ENCODE data around the gene RCAN1. TPM values are rescaled to one million over a fixed set of nuclear protein-coding genes. Genes with fewer than 3 reads are reported as not detected.
"Not testable (repeated sequence)": the region's sequence is repeated elsewhere in the genome, so short reads cannot be mapped to it uniquely, and the experiment has no call there.

The RCAN1 gene
- total RNA-seq, 3 donors from 2014 or later (not counting 1 experiment from before 2014, with no cell fraction given), result 6.7 to 8.9 (median 8.2) TPM

DNA sequence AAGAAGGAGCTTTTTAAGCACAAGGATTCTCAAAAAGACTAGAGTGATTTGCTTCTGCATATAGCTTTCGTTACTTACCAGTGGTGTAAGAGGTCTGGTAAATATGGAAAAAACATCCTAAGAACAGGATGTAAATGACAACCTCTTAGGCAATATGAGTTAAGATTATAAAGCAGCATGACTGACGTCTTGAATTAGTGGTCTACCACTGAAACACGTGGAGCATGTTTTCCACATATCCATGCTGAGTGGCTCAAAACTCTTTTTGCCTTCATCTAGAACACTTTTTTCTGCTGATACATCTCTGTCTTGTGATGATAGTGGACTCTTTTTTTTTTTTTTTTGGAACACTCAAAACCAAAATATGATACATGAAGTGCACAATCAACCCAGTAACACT is 44.6 kb downstream of the RCAN1 start:
- Histone ChIP-seq H3K4me1 (ENCODE audit: control insufficient read depth, insufficient read depth, low read length) (peaks cover 16% of the 10 kb centered on the region), H3K9me3 (ENCODE audit: control insufficient read depth, insufficient read depth, low read length) (no peaks in the 10 kb centered on the region), H3K27me3 (ENCODE audit: control insufficient read depth, insufficient read depth, low read length) (peaks cover 2% of the 10 kb centered on the region), H3K36me3 (ENCODE audit: control insufficient read depth, insufficient read depth, low read length) (no peaks in the 10 kb centered on the region), H3K27ac (ENCODE audit: low read length) (no peak overlapping the region), H3K4me3 (ENCODE audit: low read length) (no peak overlapping the region)
- no peak for ATAC-seq
- Mint-ChIP-seq H3K9me3 (no peaks in the 10 kb centered on the region), H3K4me3 (no peak overlapping the region), H3K36me3 (no peaks in the 10 kb centered on the region), H3K27me3 (ENCODE audit: low read depth in 2 of 2) (no peaks in the 10 kb centered on the region), H3K27ac (no peak overlapping the region), H3K4me1 (peaks cover 35 to 51% of the 10 kb centered on the region in 2 donors)
- WGBS (ENCODE audit: insufficient coverage), result 55% methylated on average over 3 of the region's 3 CpGs
- intact Hi-C loops (cut with micrococcal nuclease), result no loop called here
- TF ChIP-seq CTCF (IDR thresholded peaks at IDR 0.05), result no peak
- no peak for DNase-seq

DNA sequence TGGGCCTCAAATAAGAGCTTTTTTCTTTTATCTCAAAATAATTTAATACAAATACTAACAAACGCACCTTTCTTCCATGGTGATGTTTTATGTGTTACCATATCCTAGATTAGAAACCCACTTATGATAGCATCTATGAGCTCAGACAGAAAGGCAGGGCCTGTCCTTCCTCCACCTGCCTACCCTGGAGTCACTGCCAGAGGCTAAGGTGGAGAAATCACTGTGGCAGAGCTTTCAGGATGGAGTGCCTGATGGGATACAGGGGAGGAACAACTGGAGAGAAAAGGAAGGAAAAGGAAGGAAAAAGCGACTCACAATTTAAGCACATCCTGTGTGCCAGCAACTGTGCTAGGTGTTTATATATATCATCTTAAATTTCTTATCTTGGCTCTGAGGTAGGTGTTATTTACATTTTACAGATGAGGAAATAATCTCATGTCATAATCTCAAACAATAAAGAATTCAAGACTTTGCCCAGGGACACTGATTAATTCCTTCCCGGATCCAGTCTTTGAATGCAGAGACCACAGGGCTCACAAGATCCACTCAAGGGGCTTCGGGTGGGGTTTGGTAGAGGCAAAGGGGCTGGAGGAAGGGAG is 45.4 kb downstream of the RCAN1 start:
- no peaks in the 10 kb centered on the region for H3K36me3 Mint-ChIP-seq

DNA sequence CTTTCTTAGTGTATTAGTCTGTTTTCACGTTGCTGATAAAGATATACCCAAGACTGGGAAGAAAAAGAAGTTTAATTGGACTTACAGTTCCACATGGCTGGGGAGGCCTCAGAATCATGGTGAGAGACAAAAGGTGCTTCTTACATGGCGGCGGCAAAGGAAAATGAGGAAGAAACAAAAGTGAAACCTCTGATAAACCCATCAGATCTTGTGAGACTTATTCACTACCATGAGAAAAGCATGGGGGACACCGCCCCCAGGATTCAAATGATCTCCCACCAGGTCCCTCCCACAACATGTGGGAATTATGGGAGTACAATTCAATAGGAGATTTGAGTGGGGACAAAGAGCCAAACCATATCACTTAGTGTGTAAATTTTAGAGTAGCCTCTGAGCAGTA is 46.1 kb downstream of the RCAN1 start:
- H3K9me3 ChIP-seq (ENCODE audit: control insufficient read depth, insufficient read depth, low read length); H3K36me3 ChIP-seq (ENCODE audit: control insufficient read depth, insufficient read depth, low read length); H3K27ac Mint-ChIP-seq; ATAC-seq; H3K9me3 Mint-ChIP-seq; H3K4me3 Mint-ChIP-seq; DNase-seq; H3K4me3 ChIP-seq (ENCODE audit: low read length); H3K36me3 Mint-ChIP-seq; intact Hi-C loops (cut with micrococcal nuclease); H3K4me1 ChIP-seq (ENCODE audit: control insufficient read depth, insufficient read depth, low read length); H3K27me3 ChIP-seq (ENCODE audit: control insufficient read depth, insufficient read depth, low read length); H3K27me3 Mint-ChIP-seq (ENCODE audit: low read depth in 2 of 2); H3K27ac ChIP-seq (ENCODE audit: low read length): not testable (repeated sequence)
- peaks cover 28 to 46% of the 10 kb centered on the region in 2 donors for H3K4me1 Mint-ChIP-seq
- 85% methylated on average over 3 of the region's 4 CpGs for WGBS (ENCODE audit: insufficient coverage)

More for the DNA sequence above, 45.4 kb downstream of the RCAN1 start:
- intact Hi-C loops (cut with micrococcal nuclease), result no loop called here
- WGBS (ENCODE audit: insufficient coverage), result 92% methylated on average over 3 of the region's 4 CpGs
- H3K27me3 Mint-ChIP-seq (ENCODE audit: low read depth in 2 of 2), result no peaks in the 10 kb centered on the region
- DNase-seq (no peak), ATAC-seq (no peak)
- no peaks in the 10 kb centered on the region for H3K36me3 ChIP-seq (ENCODE audit: control insufficient read depth, insufficient read depth, low read length)
- no peak overlapping the region for H3K27ac ChIP-seq (ENCODE audit: low read length)
- no peak overlapping the region for H3K4me3 Mint-ChIP-seq
- H3K9me3 Mint-ChIP-seq, result no peaks in the 10 kb centered on the region
- no peak overlapping the region for H3K4me3 ChIP-seq (ENCODE audit: low read length)
- TF ChIP-seq CTCF (IDR thresholded peaks at IDR 0.05), result no peak
- H3K4me1 Mint-ChIP-seq, result peaks cover 29 to 46% of the 10 kb centered on the region in 2 donors
- H3K27ac Mint-ChIP-seq, result no peak overlapping the region
- peaks cover 8% of the 10 kb centered on the region for H3K4me1 ChIP-seq (ENCODE audit: control insufficient read depth, insufficient read depth, low read length)
- peaks cover 2% of the 10 kb centered on the region for H3K27me3 ChIP-seq (ENCODE audit: control insufficient read depth, insufficient read depth, low read length)
- no peaks in the 10 kb centered on the region for H3K9me3 ChIP-seq (ENCODE audit: control insufficient read depth, insufficient read depth, low read length)

GRCh38 chr21:34567604-34568155 is 47.2 kb downstream of the RCAN1 start:
- intact Hi-C loops (cut with micrococcal nuclease), result no loop called here
- Histone ChIP-seq H3K27me3 (ENCODE audit: control insufficient read depth, insufficient read depth, low read length) (no peaks in the 10 kb centered on the region), H3K4me1 (ENCODE audit: control insufficient read depth, insufficient read depth, low read length) (peaks cover 5% of the 10 kb centered on the region), H3K36me3 (ENCODE audit: control insufficient read depth, insufficient read depth, low read length) (no peaks in the 10 kb centered on the region), H3K27ac (ENCODE audit: low read length) (no peak overlapping the region), H3K4me3 (ENCODE audit: low read length) (no peak overlapping the region), H3K9me3 (ENCODE audit: control insufficient read depth, insufficient read depth, low read length) (no peaks in the 10 kb centered on the region)
- Mint-ChIP-seq H3K27ac (no peak overlapping the region), H3K4me3 (no peak overlapping the region), H3K27me3 (ENCODE audit: low read depth in 2 of 2) (no peaks in the 10 kb centered on the region), H3K9me3 (no peaks in the 10 kb centered on the region), H3K4me1 (peaks cover 21 to 39% of the 10 kb centered on the region in 2 donors), H3K36me3 (no peaks in the 10 kb centered on the region)
- WGBS (ENCODE audit: insufficient coverage), result 95% methylated on average over 10 of the region's 10 CpGs
- DNase-seq (no peak), ATAC-seq (no peak)
- TF ChIP-seq CTCF (IDR thresholded peaks at IDR 0.05), result no peak
